NCI-H1436 (cell line): Measurements from ENCODE around the gene CRISPLD2.
"Not testable (repeated sequence)": the region's sequence is repeated elsewhere in the genome, so short reads cannot be mapped to it uniquely, and the experiment has no call there.

ENCODE experiments used
- DNase-seq: peaks from one replicate; lab custom pipeline; 2025; lab: John Stamatoyannopoulos, UW

Gene CRISPLD2

DNA sequence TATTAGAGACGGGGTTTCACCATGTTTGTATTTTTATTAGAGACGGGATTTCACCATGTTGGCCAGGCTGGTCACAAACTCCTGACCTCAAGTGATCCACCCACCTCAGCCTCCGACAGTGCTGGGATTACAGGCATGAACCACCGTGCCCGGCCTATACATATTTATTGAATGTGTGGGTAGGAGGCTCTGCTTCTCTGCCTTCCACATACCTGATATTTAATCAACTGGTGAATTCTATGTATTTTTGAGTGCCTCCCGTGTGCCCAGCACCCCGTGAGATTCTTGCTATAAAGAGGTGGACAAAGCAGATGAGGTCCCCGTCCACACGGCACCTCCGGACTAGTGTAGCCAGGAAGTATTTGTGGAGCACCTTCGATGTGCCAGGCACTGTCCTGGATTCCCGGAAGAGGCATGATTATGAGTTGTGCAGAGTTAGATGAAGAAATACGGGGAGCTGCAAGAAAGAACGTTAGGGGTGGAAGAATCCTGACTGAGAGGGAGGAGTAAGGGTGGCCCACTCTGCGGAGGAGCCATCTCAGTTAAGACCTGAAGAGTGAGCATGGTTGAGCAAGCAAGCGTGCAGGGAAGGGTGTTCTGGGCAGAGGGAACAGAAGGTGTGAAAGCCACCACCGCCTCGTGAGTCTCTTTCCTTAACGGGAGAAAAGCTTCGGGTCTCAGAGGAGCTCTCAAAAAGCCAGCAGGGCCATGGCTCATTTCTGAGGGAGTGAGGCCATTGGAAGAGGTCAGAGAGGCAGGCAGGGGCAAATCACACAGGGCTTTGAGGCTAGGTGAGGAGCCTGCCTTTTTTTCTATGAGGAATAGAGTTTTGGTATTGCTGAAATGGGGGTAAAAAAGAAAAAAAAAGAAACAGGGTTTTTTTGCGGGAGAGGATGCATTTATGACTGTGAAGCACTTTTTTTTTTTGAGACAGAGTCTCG lies 21.2 kb downstream of the CRISPLD2 start:
- no peak for DNase-seq

DNA sequence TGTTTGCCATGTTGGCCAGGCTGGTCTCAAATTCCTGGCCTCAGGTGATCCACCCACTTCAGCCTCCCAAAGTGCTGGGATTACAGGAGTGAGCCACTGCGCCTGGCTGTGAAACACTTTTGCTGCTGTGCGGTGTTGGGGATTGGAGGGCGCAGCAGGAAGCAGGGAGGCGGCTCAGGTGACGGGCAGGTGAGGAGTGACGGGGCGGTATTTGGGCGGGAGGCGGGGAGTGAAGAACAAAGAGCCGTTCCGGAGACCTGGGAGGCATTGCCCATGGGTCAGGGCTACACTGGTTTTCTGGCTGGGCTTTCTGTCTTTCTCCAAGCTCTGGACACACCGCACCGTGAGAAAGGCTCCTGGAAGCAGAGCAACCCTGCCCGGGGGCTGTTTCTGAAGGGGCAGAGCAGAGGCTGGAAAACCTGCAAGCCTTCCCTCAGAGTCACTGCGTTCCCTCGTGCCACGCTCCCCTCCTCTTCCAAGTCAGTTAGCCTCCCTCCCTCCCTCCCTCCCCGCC lies 22.1 kb downstream of the CRISPLD2 start:
- DNase-seq = peak; percentile 86

DNA sequence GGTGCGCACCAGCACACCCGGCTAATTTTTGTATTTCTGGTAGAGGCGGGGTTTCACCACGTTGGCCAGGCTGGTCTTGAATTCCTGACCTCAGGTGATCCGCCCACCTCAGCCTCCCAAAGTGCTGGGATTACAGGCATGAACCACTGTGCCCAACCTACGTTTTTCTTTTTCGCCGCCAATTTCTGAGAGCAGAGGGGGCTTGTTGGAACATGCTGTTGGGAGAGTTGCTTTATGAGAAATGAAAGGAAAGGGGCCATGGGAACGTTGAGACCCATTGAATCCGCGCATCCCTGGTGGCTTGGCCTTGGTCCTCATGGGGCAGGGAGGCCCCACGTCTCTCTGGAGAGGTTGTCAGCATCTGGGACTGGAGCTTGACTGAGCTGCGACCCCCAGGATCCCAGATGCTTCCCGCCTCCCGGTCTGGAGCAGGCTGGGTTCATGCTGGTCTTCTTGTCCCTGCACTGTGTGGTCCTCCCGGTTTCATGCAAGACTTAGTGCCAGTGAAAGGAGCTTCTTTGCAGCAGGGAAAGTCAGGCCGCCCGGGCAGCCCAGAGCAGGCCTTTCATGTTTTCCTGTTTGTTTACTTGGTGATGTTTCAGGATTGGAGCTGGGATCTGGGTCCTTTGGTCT lies 22.8 kb downstream of the CRISPLD2 start:
- peak; percentile 5 for DNase-seq

DNA sequence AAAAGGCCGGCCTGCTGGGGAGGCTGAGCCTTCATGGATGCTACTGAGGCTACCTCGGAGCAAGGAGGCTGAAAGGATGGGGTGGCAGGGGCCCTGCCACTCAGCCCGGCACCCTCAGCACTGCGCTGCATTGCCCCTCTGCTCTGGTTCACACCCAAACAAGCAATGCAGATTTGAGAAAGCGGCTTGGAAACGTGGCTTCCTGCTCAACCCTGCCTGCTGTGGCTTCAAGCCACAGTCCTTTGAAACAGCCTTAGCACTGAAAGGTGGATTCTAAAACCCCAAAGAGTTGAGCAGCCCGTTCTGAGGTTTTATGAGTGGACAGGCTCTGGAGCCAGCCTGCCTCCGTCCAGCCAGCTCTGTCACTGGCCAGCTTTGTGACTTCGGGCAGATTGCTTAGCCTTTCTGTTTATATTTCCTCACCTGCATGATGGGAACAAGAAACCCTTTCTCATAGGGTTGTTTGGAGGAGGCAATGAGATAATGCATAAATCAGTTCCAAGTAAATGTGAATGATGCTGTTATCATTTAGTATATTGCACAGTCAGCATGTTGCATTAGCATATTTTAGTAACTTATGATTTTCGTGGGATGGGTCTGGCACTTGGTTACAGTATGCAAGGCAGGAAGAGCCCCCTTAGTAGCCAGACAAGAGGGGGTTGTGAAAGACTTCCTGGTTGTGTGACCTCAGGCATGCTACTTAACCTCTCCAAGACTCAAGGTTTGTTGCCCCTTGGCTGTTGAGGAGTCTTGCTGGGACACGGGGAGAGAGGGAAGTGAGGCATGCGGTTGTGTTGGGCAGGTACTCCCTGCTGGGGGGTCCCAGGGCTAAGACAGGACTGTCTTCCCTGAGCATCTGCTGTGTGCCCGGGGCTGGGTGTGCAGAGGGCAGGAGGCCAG lies 23.6 kb downstream of the CRISPLD2 start:
- no peak for DNase-seq

DNA sequence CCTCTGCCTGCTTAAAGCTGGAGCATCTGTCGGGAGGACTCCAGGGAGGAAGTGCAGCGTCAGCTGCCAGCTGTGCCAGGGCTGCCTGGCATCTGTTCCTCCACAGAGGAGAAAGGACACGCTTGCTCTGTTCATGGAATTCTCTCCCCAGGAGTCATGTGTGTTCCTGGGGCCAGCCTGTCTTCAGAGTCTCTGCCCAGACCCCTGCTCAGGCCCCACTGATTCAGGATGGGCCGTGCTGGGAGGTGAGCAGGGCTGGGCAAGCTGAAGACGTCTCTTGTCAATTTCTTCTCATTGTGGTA lies 24.2 kb downstream of the CRISPLD2 start:
- no peak for DNase-seq

DNA sequence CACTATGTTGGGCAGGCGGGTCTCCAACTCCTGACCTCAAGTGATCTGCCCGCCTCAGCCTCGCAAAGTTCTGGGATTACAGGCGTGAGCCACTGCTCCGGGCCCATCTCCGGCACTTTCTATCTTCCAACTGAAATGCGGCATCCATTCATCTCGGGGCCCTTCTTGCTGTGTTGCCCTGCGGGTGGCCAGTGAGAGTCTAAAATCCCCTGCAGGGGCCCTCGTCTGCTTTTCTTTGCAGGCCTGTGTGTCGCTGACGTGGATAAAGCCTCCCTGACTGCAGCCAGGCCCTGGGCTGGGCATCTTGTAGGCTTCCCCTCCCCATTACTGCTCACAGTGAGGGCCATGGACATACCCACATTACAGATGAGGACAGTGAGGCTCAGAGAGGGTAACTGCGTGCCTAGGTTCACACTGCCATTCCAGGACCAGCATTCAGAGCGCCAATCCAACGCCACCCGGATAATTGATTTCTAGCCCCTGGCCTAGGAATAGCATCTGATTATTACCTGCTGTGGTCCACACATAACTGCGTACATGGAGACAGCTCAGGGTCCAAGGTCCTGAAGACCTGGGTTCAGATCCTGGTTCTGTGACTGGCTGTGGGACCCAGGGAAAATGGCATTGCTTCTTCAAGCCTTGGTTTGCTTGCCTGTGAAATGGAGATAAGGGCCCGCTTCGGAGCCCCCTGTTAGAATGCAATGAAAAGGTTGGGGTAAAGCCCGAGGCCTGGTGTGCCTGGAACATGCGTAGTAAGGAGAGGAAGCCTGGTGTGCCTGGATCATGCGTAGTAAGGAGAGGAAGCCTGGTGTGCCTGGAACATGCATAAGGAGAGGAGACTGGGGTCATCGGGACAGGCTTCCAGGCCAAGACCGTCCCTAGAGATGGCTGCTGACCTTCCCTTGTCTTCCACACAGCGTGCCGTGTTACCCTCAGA lies 25.0 kb downstream of the CRISPLD2 start:
- DNase-seq = no peak

DNA sequence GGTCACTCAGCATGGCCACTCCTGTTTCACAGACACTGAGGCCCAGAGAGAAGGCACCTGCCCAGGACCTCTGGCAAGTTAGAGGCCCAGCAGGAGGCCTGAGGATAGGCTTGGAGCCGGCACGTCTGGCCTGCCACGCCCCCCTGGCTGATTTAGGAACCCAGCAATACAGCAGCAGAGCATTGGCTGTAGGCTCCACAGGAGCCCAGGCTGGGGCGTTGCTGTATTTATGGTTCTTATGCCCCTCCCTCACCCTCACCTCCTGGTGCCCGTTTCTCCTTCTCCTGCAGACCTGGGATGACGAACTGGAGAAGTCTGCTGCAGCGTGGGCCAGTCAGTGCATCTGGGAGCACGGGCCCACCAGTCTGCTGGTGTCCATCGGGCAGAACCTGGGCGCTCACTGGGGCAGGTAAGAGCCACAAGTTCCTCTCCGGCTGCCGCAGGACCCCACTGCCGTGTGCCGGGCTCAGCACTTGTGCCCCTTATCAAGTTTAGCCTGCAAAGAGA lies 25.8 kb downstream of the CRISPLD2 start:
- DNase-seq = no peak

DNA sequence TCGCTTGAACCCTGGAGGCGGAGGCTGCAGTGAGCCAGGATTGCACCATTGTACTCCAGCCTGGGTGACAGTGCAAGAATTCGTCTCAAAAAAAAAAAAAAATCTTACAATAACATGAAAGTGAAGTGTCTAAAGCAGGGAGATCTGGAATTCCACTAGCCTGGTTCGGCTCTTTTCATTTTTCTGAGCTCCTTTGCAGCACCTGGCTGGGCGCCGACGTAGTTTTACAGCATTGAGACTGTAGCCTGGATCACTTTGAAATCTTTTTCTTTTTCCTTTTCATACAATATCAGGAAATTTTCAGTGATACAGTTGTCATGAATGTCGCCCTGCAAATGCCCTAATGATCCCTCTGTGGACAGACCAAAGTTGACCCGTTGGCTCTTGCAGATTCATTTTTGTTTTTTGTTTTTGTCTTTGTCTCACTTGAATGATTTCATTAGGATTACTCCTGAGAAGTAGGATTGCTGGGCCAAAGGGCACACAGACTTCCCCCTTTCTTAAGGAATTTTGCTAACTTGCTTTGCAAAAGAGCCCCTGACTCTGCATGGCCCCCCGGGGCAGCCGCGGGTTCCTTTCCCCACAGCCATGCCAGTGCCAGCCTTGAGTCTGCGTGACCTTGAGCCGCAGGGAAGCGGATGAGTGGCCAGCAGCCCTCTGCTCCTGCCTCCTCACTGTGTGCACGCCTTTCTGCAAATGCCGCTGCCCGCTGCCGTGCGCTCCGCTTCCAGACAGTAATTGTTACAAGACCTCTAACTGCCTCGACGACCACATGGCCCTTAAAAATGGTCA lies 28.0 kb downstream of the CRISPLD2 start:
- DNase-seq = no peak

DNA sequence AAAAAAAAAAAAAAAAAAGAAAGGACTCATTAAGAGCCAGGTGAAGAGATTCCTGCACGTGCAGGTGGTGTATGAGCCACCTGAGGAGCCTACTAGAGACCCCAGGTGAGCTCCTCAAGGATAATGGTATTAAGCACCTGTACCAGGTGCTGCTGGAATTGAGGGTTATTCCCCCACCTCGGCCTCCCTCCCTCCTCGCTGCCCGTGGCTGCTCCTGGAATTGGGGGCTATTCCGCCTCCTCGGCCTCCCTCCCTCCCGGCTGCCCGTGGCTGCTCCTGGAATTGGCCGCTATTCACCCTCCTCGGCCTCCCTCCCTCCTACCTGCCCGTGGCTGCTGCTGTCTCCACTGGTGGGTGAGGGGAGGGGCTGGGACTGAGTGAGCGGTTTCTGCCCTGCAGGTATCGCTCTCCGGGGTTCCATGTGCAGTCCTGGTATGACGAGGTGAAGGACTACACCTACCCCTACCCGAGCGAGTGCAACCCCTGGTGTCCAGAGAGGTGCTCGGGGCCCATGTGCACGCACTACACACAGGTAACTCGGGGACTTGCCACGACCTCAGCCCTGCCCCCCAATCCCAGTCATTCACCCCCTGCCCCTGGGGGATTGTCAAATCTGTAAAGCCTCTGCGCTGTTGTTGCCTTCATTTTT lies 29.3 kb downstream of the CRISPLD2 start:
- DNase-seq = no peak

DNA sequence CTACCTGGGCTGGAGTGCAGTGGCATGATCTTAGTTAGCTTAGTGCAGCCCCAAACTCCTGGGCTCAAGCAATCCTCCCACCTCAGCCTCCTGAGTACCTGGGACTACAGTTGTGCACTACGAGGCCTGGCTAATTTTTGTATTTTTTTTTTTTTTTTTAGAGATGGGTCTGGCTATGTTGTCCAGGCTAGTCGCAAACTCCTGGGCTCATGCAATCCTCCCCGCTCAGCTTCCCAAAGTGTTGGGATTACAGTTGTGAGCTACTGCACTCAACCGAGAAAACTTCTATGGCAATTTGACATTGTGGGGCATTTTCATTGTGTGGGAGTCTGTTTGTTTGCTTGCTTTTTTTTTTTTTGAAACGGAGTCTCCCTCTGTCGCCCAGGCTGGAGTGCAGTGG lies 30.0 kb downstream of the CRISPLD2 start:
- DNase-seq = no peak

DNA sequence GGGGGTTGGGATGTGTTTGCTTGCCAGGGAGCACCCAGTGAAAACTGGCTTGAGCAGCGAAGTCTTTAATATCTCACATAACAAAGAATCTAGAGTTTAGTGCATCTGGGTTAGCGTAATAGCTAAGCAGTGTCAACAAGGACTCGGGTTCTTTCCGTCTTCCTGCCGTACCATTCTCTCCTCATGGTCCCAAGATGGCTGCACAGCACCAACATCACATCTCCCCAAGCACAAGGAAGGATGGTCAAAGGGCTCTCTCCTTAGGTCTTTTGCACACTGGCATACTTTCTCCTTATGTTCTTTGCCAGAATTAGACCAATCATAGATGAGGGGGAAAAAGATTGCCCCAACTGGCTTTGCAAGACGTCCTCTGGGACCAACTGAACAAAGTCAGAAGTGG lies 30.9 kb downstream of the CRISPLD2 start:
- DNase-seq = no peak

DNA sequence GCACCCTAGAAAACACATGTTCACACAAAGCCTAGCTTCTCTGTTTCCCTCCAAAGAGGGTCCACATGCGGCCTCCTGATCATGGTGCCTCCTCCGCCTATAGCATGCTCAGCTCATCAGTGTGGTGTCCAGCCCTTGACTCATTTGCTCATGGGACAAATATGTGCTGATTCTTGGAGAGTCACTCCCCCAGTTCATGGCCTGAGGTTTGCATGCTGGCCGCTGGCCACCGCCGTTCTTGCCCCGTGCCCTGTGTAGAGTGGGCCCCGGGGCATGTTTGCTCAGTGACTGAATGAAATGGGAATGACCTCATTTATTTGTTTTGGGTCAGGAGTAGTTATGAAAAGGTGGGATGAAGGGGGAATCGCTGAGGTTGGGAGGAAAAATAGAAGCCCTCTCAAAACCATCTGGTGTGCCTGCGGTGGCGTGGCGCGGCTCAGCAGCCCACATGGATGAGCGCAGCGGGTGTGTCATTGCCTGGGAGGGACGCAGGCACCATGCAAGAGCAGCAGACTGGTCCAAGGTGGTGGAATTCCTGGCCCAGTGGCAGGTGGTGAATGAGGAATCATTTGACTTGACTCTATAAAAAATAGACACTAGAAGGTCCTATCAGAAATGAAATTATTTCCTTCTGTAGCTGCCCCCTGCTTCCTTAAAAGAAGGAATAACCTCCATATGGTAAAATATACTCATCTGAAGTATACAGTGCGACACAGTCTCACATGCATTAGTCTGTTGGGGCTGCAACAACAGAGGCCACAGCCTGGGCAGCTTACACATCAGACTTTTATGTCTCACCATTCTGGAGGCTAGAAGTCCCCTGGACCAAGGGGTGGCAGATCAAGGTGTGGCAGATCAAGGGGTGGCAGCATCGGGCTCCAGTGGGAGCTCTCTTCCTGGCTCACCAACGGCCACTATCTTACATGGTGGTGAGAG lies 31.7 kb downstream of the CRISPLD2 start:
- no peak for DNase-seq

DNA sequence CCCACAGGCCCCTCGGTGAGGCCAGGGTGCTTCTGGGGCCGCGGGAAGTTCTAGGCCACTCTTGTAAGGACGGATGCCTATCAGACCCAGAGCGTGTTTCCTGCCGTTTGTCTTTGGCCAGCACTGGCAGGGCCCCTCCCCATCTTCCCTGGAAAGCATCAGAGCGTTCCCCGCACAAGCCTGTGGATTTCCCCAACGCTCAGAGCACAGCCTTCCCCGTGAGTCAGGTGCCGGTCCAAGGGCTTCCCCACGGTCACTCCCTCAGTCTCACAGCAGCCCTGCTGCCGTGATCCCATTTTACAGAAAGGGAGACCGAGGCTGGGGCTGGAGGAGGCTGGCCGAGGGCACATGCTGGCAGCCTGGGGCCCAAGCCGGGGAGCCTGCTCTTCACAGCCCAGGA lies 33.7 kb downstream of the CRISPLD2 start:
- no peak for DNase-seq

DNA sequence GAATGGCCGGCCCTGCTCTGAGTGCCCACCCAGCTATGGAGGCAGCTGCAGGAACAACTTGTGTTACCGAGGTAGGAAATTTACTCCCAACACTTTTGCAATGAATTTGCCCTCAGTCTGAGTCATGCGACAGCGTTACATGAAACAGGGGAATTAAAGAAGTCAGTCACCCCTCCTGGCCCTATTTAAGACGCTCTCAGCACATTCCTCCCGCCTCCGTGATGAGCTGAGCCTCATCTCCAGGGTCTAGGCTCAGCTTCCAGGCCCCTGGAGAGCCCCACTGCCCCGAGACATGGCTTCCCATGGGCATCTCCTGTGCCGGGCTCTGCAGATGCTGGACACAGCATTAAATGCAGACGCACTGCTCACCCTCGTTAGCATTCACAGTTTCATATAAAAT lies 35.0 kb downstream of the CRISPLD2 start:
- no peak for DNase-seq

DNA sequence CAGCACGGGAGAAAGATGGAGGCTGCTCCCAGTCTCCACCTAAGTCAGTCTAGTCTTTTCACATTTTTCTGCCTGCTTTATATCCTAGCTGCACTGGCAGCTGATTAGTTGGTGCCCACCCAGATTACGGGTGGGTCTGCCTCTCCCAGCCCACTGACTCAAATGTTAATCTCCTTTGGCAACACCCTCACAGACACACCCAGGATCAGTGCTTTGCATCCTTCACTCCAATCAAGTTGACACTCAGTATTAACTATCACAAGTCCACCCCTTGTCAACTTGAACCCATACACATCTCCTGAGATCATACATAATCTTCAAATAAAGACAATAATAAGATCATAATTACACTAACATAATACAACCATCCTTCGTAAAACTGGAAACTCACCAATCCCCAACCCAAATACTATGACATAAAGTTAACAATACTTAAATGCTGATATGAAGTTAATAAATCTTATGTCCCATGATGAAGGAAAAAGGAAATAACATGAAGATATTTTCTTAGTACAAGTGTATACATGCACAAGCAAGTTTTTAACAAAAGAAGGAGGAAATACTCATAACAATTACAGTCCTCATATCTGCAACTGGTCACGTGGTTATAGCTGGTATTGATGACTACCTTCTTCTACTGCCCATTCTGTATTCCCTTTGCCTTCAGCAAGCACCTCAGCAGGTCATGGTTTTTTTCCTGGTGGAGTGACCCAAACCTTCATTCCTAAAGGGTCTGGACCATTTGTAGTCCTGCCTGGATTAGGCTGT lies 35.8 kb downstream of the CRISPLD2 start:
- not testable (repeated sequence) for DNase-seq

DNA sequence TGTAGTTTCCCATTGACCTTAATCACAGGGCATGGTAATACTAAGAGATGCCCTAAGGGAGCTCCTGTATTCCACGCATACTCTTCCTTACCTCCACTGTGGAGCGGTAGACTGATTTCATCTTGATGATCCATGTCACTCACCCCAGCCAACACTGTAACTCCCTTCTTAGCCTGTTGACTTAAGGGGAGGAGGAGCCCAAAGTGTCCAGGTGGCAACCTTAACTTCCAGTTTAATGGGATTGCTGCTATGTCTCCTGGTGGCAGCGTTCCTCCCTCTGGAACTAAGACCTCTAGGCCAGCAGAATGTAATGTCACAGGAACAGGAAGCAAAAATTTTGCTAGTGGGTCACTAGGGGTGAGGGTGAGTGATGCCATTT lies 36.4 kb downstream of the CRISPLD2 start:
- DNase-seq = not testable (repeated sequence)

DNA sequence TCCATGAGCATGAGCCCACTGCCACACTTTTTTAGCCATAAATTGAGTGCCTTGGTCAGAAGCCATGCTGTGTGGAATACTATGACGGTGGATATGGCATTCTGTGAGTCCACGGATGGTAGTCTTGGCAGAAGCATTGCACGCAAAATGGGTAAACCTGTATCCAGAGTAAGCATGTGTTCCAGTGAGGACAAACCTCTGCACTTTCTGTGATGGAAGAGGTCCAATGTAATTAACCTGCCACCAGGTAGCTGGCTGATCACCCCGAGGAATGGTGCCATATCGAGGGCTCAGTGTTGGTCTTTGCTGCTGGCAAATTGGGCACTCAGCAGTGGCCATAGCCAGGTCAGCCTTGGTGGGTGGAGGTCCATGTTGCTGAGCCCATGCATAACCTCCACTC lies 37.0 kb downstream of the CRISPLD2 start:
- DNase-seq = not testable (repeated sequence)

DNA sequence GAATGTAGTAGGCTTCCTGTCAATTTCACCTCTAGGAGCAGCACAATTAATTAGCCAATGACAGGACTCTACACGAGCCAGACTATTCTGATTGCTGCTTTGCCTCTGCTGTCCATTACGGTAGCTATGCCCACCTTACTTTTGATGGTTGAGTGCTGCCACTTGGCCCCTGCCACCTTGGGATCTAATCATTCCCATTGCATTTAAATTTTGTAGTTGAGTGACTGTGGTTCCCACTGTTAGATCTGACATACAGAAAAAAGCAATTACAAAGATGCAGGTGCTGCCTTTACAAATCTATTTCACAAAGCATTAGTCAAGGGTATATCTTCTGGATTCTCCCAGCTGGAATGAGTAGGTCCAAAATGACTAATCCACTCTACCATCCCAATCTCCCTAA lies 39.9 kb downstream of the CRISPLD2 start:
- DNase-seq = no peak
